ENCODE measurements around the gene STOML1.

STOML1 gene

DNA sequence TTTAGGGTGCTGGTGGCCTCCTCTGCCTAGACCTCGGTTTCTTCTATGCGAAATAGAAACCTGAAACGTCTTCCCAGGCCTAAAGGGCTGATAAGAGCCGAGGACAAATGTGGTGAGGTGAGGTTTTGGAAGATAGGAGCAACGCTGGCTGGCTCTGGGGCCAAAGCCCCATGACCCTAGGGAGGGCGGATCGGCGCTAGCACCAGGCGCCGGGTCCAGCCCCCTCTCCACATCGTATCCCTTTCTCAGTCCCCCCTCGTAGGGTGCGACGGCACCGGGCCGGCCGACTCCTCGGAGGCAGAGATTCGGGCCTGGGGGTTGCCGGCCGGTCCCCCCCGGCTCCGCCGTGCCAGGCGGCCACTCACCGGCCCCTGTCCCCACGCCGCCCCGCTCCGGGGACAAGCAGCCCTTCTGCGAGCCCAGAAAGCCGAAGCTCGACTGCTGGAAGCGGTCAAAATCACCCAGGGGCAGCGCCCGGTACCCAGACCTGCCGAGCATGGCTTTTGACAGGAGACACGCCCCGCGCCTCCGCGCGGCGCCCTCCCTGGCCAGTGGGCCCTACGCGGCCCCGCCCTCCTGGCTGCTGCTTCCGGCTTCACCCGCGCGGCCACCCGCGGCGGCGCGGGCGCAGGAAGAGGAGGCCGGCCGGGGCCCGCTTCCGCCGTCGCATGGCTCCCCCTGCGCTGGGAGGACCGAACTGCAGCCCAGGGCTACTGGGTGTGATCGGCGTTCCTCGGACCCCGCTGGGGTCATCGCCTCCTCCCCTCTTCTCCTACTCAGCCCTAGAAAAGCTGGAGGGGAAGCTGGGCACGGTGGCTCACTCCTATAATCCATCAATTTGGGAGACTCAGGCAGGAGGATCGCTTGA, at the start of gene STOML1:
STOML1 (minus strand) TSS at position 570 of the 868 bp plus-strand sequence; CDS start at position 498, 72 bp downstream.
- peak; percentile 98 for DNase-seq (ENCODE audit: low spot score)

DNA sequence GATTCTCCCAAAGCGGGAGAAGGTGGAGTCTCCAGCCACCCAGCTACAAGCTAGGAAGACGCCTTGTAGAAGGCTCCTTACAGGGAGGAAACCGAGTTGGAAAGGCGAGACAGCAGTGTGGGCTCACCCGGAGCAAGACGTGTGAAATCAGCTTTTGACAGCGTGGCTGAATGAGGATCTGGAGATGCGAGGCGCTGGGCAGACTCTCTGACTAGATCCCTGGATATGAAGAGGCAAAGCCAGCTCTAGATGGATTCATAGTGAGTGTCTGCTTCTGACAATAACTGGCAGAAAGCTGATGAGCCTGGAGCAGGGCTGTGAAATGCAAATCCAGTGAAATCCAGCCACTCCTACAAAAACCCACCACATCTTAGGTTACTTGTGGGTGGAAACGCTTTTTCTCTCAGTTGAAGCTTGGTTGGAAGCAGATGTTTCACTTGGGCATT, 49.2 kb upstream of the STOML1 start:
- DNase-seq (ENCODE audit: low spot score), result no peak

- peak; percentile 11 for DNase-seq (ENCODE audit: low spot score)
Measured at GRCh38 chr15:74040109-74040850, 48.2 kb upstream of the STOML1 start.

GRCh38 chr15:74039656-74040010, 47.5 kb upstream of the STOML1 start:
- no peak for DNase-seq (ENCODE audit: low spot score)

DNA sequence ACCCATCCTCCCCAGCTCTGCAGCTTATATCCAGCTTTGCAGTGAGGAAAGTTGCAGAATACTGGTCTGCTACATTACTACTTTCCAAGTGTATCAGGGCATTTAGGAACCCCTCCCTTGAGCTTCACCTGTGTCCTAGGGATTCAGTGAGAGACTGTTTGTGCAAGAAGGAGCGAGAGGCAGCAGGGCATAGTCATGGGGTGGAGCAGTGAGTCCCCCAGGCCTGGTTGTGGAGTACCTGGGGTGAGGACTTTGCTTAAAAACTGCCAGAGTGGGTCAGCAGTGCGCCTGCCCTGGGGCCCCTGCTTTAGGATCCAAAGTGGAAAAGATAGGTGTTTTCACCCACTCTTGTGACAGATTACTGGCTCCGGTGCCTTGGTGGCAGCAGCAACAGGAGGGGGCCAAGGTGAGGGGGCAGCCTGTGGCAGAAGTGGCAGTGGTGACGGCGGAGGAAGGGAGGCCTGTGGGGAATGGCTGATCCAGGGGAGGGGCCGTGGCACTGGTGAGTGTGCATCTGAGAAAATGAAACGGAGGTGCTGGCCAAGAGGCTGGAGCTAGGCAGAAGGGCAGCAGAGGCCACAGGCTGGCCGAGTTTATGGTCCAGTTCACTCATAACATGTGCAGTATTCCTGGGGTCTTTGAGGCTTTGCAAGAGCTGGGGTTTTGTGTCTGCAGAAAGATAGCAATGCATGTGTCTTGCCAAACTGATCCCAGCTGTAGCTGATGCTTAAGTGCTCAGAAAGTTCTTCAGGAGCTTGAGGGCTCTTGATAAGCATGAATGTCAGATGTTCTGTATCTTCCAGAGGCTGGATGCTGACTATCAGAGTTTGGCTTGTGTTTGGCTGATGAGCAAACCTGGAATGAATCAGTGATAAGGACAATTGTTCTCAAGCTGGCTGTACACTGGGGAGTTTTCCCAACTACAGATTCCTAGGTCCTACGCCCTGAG, 46.9 kb upstream of the STOML1 start:
- DNase-seq (ENCODE audit: low spot score), result no peak

DNA sequence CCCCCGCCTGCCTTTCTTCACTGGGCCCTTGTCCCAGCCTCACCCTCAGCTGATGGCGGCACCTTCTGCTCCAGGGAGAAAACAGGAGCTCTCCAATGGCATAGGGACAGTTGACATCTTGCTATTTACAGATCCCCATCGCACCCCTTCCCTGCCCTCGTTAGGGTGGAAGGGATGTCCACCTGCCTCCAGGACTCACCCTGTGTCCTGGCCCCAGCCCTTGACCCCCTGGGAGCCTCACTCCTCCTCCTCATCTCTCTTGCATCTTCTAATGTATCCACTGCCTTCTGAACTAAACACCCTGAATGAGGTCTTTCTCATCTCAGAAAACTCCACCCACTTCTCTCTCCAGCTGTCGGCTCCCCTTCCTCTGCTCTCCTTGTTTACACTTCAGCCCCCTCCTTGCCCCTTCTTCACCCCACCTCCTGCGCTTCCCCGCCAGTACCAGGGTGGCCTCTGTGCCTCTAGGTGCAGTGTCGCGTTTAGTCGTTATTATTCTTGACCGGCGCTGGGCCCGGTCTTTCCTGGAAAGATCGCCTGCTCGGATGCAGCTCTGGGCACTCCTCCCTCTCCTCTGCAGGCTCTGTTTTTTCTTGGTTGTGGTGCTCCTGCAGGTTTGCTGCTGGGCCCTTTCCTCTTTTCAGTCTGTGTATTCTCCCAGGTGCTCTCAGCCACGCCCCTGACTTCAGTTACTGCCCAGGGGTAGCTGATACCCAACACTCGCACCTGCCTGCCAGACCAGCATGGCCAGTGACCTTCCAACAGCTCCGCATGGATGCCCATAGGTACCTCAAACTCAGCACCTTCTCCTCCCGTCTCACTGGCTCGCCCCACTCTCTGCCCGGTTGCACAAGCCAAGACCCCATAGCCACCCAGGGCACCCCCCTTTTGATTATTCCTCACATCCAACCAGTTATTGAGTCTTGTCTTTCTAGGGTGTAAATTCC, 45.3 kb upstream of the STOML1 start:
- DNase-seq (ENCODE audit: low spot score), result no peak

- DNase-seq (ENCODE audit: low spot score), result no peak
Measured at GRCh38 chr15:74036271-74037170, 44.4 kb upstream of the STOML1 start.

DNA sequence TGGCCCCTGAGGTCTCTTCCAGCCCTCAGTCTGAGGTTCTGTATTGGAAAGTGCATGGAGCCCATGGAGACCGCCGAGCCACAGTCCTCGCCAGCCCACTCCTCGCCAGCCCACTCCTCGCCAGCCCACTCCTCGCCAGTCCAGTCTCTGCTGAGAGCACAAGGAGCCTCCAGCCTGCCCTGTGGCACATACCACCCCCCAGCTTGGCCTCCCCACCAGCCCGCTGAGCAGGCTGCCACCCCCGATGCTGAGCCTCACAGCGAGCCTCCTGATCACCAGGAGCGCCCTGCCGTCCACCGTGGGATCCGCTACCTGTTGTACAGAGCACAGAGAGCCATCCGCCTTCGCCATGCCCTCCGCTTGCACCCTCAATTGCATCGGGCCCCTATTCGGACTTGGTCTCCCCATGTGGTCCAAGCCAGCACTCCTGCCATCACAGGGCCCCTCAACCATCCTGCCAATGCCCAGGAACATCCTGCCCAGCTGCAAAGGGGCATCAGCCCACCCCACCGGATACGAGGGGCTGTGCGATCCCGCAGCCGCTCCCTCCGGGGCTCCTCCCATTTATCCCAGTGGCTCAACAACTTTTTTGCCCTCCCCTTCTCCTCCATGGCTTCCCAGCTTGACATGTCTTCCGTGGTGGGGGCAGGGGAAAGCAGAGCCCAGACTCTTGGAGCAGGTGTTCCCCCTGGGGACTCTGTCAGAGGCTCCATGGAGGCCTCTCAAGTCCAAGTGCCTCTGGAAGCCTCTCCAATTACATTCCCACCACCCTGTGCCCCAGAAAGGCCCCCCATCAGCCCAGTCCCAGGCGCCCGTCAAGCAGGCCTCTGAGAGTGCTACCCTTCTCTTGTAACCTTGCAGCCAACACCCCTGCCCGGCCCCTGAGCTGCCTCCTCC, 43.3 kb upstream of the STOML1 start:
- no peak for DNase-seq (ENCODE audit: low spot score)

DNA sequence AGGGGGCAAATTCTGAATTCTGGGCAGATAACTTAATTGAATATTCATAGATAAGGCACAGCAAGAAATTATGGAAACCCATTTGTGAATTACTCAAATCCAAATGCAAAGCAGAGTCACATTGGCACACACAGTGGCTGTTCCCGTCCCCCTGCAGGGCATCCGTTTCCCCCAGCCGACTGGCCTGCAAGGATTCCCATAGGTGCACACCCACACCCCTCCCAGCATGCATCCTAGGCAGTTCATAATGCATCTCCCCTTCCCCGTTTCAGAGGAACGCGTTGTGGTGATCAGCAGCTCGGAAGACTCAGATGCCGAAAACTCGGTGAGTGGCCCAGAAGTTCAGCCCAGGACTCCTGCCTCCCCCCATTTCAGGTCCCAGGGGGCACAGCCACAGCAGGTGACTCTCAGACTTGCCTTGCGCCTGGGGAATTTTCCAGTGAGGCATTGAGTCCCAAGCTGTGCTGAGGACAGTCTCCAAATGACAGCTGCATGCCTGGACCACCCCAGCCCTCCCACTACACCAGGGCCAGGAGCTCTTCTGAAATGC, 42.2 kb upstream of the STOML1 start:
- no peak for DNase-seq (ENCODE audit: low spot score)

- no peak for DNase-seq (ENCODE audit: low spot score)
Measured at GRCh38 chr15:74032606-74033561, 40.8 kb upstream of the STOML1 start.

GRCh38 chr15:74032046-74032445, 40.0 kb upstream of the STOML1 start:
- no peak for DNase-seq (ENCODE audit: low spot score)

DNA sequence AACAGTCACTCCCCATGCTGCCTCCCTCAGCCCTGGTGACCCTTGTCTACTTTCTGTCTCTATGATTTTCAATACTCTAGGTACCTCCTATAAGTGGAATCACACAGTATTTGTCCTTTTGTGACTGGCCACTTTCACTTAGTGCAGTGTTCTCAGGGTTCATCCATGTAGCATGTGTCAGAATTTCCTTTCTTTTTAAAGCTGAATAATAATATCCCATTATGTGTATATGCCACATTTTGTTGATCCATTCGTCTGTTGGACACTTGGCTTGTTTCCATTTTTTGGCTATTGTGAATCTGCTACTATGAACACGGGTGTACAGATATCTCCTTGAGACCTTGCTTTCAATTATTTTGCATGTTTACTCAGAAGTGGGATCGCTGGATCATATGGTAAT, 36.6 kb upstream of the STOML1 start:
- DNase-seq (ENCODE audit: low spot score), result no peak

- DNase-seq (ENCODE audit: low spot score), result no peak
Measured at GRCh38 chr15:74027688-74028087, 35.6 kb upstream of the STOML1 start.

DNA sequence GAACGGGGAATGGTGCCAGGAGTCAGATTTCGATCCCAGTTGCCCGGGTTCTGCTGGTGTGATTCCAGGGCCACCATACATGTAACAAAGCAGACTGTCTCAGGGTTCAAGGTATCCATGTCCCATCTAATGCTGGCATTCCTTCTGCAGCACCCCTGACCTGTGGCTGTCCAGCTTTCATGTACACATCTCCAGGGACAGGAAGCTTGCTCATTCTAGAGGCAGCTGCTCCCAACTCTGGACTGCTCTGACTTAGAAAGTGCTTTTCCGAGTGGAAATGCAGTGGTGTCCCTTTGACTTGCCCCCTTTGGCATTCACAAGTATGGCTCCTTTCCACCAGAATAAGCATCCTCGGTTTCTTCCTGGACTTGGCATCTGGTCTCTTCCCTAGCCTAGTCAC, 33.3 kb upstream of the STOML1 start:
- no peak for DNase-seq (ENCODE audit: low spot score)

GRCh38 chr15:74024687-74025086, 32.6 kb upstream of the STOML1 start:
- no peak for DNase-seq (ENCODE audit: low spot score)

DNA sequence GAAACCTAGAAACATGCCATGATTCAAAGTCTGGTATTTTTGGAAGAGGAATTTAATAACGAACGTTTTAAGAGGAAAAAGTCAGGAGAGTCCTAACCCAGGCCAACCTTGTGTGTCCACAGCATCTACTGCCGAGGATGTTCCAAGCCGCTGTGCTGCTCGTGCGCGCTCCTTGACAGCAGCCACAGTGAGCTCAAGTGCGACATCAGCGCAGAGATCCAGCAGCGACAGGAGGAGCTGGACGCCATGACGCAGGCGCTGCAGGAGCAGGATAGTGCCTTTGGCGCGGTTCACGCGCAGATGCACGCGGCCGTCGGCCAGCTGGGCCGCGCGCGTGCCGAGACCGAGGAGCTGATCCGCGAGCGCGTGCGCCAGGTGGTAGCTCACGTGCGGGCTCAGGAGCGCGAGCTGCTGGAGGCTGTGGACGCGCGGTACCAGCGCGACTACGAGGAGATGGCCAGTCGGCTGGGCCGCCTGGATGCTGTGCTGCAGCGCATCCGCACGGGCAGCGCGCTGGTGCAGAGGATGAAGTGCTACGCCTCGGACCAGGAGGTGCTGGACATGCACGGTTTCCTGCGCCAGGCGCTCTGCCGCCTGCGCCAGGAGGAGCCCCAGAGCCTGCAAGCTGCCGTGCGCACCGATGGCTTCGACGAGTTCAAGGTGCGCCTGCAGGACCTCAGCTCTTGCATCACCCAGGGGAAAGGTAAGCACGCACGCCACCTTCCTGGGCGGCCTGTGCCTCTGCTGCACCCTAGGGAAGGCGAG, 30.8 kb upstream of the STOML1 start:
- DNase-seq (ENCODE audit: low spot score), result no peak

DNA sequence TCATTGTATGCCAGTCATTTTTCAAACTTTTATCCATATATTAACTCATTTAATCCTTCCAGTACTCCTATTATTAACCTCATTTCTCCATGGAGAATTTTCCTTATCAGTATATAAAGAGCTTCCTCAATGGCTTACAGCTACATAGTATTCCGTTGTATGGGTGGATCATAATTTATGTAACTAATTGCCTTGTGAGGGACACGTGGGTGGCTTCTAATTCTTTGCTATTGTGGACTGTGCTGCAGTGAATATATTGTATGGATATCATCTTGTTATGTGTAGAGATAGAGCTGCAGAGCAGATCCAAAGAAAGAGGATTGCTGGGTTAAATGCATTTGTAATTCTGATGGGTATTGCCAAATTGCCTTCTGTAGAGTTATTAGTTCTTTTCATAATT, 27.6 kb upstream of the STOML1 start:
- DNase-seq (ENCODE audit: low spot score), result no peak
